ENCODE data around the gene CA4.
"Not testable (repeated sequence)": the region's sequence is repeated elsewhere in the genome, so short reads cannot be mapped to it uniquely, and the experiment has no call there.

Gene CA4

GRCh38 chr17:60174035-60174434 lies 24.3 kb downstream of the CA4 start:
- no peak for DNase-seq (ENCODE audit: low read depth in 3 of 3)

- DNase-seq (ENCODE audit: low read depth in 3 of 3) = not testable (repeated sequence)
These were observed 25.0 kb downstream of the CA4 start for GRCh38 chr17:60174767-60175166.

GRCh38 chr17:60176763-60177162 lies 27.0 kb downstream of the CA4 start:
- not testable (repeated sequence) for DNase-seq (ENCODE audit: low read depth in 3 of 3)

GRCh38 chr17:60178180-60178579 lies 28.4 kb downstream of the CA4 start:
- not testable (repeated sequence) for DNase-seq (ENCODE audit: low read depth in 3 of 3)

- not testable (repeated sequence) for DNase-seq (ENCODE audit: low read depth in 3 of 3)
These were observed 30.6 kb downstream of the CA4 start for GRCh38 chr17:60180380-60180779.

GRCh38 chr17:60186372-60186771 lies 36.6 kb downstream of the CA4 start:
- DNase-seq (ENCODE audit: low read depth in 3 of 3) = not testable (repeated sequence)

GRCh38 chr17:60186846-60187745 lies 37.3 kb downstream of the CA4 start:
- not testable (repeated sequence) for DNase-seq (ENCODE audit: low read depth in 3 of 3)

- DNase-seq (ENCODE audit: low read depth in 3 of 3) = no peak
These were observed 39.0 kb downstream of the CA4 start for GRCh38 chr17:60188759-60189158.

GRCh38 chr17:60190032-60190431 lies 40.3 kb downstream of the CA4 start:
- DNase-seq (ENCODE audit: low read depth in 3 of 3) = not testable (repeated sequence)

- DNase-seq (ENCODE audit: low read depth in 3 of 3) = not testable (repeated sequence)
These were observed 43.3 kb downstream of the CA4 start for GRCh38 chr17:60193032-60193431.

- DNase-seq (ENCODE audit: low read depth in 3 of 3) = no peak
These were observed 43.7 kb downstream of the CA4 start for GRCh38 chr17:60193482-60193881.

GRCh38 chr17:60194141-60194540 lies 44.4 kb downstream of the CA4 start:
- DNase-seq (ENCODE audit: low read depth in 3 of 3) = not testable (repeated sequence)

GRCh38 chr17:60198630-60199029 lies 48.9 kb downstream of the CA4 start:
- DNase-seq (ENCODE audit: low read depth in 3 of 3) = not testable (repeated sequence)

GRCh38 chr17:60205782-60206181 lies 56.0 kb downstream of the CA4 start:
- DNase-seq (ENCODE audit: low read depth in 3 of 3) = not testable (repeated sequence)

GRCh38 chr17:60208302-60208701 lies 58.5 kb downstream of the CA4 start:
- DNase-seq (ENCODE audit: low read depth in 3 of 3) = not testable (repeated sequence)

Measured in stimulated activated CD4-positive, alpha-beta T cell treated with anti-CD3 and anti-CD28 coated beads, TNF-alpha, amount 100 ng/mL, for 24 hours (primary cell).